GM08714 (cell line): ENCODE measurements around the gene DNER.

Experiments used
- H3K4me3 ChIP-seq: fragments of 200-500 bp; sonication (Bioruptor generic); 2 replicates; pipeline ENCODE4 v1.5.1; 2014; ENCODE audit warnings: mild to moderate bottlenecking, low read length, inconsistent platforms
- ZNF274 ChIP-seq: IDR thresholded peaks from 2 replicates; pipeline ENCODE4 v1.6.1; 2012; ENCODE audit warnings: mild to moderate bottlenecking, low read depth, low read length

Gene DNER

GRCh38 chr2:229434187-229434586, 280.2 kb downstream of the DNER start:
- no peak overlapping the region for H3K4me3 ChIP-seq
- TF ChIP-seq ZNF274 = no peak

GRCh38 chr2:229433351-229433750, 281.0 kb downstream of the DNER start:
- no peak overlapping the region for H3K4me3 ChIP-seq
- no peak for TF ChIP-seq ZNF274

- no peak for TF ChIP-seq ZNF274
- H3K4me3 ChIP-seq = no peak overlapping the region
Measured at GRCh38 chr2:229431327-229431954, 282.9 kb downstream of the DNER start.

GRCh38 chr2:229429589-229429988, 284.8 kb downstream of the DNER start:
- no peak for TF ChIP-seq ZNF274
- H3K4me3 ChIP-seq = no peak overlapping the region

- H3K4me3 ChIP-seq = no peak overlapping the region
- no peak for TF ChIP-seq ZNF274
Measured at GRCh38 chr2:229426464-229426863, 287.9 kb downstream of the DNER start.

- no peak overlapping the region for H3K4me3 ChIP-seq
- TF ChIP-seq ZNF274 = no peak
Measured at GRCh38 chr2:229425598-229425997, 288.8 kb downstream of the DNER start.

- H3K4me3 ChIP-seq = no peak overlapping the region
- TF ChIP-seq ZNF274 = no peak
Measured at GRCh38 chr2:229422063-229422462, 292.3 kb downstream of the DNER start.

GRCh38 chr2:229419158-229419557, 295.2 kb downstream of the DNER start:
- TF ChIP-seq ZNF274 = no peak
- H3K4me3 ChIP-seq = no peak overlapping the region

GRCh38 chr2:229417916-229418315, 296.4 kb downstream of the DNER start:
- no peak for TF ChIP-seq ZNF274

GRCh38 chr2:229417176-229417575, 297.2 kb downstream of the DNER start:
- TF ChIP-seq ZNF274 = no peak
- H3K4me3 ChIP-seq = no peak overlapping the region

More at GRCh38 chr2:229417916-229418315, 296.4 kb downstream of the DNER start:
- no peak overlapping the region for H3K4me3 ChIP-seq

- no peak overlapping the region for H3K4me3 ChIP-seq
- no peak for TF ChIP-seq ZNF274
Measured at GRCh38 chr2:229416116-229416694, 298.1 kb downstream of the DNER start.

GRCh38 chr2:229414631-229415030, 299.7 kb downstream of the DNER start:
- no peak for TF ChIP-seq ZNF274

GRCh38 chr2:229412686-229413085, 301.7 kb downstream of the DNER start:
- H3K4me3 ChIP-seq = no peak overlapping the region
- no peak for TF ChIP-seq ZNF274

More at GRCh38 chr2:229414631-229415030, 299.7 kb downstream of the DNER start:
- H3K4me3 ChIP-seq = no peak overlapping the region

- H3K4me3 ChIP-seq = no peak overlapping the region
- TF ChIP-seq ZNF274 = no peak
Measured at GRCh38 chr2:229410946-229411345, 303.4 kb downstream of the DNER start.

GRCh38 chr2:229410264-229410663, 304.1 kb downstream of the DNER start:
- no peak overlapping the region for H3K4me3 ChIP-seq
- TF ChIP-seq ZNF274 = no peak

- no peak for TF ChIP-seq ZNF274
- H3K4me3 ChIP-seq = no peak overlapping the region
Measured at GRCh38 chr2:229409751-229410181, 304.6 kb downstream of the DNER start.

GRCh38 chr2:229408962-229409361, 305.4 kb downstream of the DNER start:
- TF ChIP-seq ZNF274 = no peak
- H3K4me3 ChIP-seq = no peak overlapping the region
